GM12878 (cell line): ENCODE results near the gene UFC1.

Source experiments
- NRF1 ChIP-seq: conservative IDR thresholded peaks from 2 replicates; pipeline ENCODE4 v1.6.1; 2011; ENCODE audit warnings: mild to moderate bottlenecking, low read depth, low read length, improper control_type of control experiment
- POLR2AphosphoS5 ChIP-seq: IDR thresholded peaks from 2 replicates; pipeline ENCODE4 v1.6.1; 2011; ENCODE audit warnings: mild to moderate bottlenecking, low read length, inconsistent platforms
- ZBED1 ChIP-seq: IDR thresholded peaks from 2 replicates; pipeline ENCODE4 v1.6.1; 2016; ENCODE audit warnings: borderline replicate concordance
- TF ChIP-seq, protein P1 (sequence below), 3 experiments: IDR thresholded peaks in 2 of 3; conservative IDR thresholded peaks in 1 of 3; 2 replicates each; pipeline ENCODE4 v1.5.1; 2011; ENCODE audit warnings: low read depth in 3 of 3, low read length in 3 of 3, mild to moderate bottlenecking in 3 of 3, control low read depth in 2 of 3, moderate library complexity in 2 of 3, inconsistent platforms in 1 of 3, mixed read lengths in 1 of 3; ENCODE audit not compliant: control insufficient read depth in 2 of 3, insufficient read depth in 1 of 3; ENCODE audit errors: extremely low read depth in 1 of 3
- TF ChIP-seq, protein P2 (sequence below): IDR thresholded peaks from 2 replicates; pipeline ENCODE4 v1.6.1; 2012; ENCODE audit warnings: low read depth, low read length, improper control_type of control experiment
- TF ChIP-seq, protein P3 (sequence below): IDR thresholded peaks from 2 replicates; pipeline ENCODE4 v1.6.1; 2011; ENCODE audit warnings: low read depth, mild to moderate bottlenecking, low read length, moderate library complexity, borderline replicate concordance; ENCODE audit errors: extremely low read depth

DNA sequence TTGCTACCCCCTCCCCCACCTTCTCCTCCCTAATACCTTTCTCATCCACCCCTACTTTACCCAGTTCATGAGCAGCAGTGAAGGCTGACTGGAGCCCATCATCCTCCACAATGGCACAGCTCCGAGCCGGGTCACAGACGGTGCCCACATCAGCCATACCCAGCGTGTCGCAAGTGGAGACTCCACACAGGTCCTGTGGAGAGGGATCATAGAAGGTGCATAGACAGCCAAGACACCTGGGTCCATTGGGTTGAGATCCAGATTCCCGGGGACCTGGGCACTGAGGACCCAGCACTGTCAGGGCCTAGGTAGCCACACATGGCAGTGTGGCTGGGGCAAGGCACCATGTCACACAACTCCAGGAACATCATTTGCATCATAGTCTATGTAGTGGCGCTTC lies 42.3 kb downstream of the UFC1 start:
- TF ChIP-seq, protein P1, sequence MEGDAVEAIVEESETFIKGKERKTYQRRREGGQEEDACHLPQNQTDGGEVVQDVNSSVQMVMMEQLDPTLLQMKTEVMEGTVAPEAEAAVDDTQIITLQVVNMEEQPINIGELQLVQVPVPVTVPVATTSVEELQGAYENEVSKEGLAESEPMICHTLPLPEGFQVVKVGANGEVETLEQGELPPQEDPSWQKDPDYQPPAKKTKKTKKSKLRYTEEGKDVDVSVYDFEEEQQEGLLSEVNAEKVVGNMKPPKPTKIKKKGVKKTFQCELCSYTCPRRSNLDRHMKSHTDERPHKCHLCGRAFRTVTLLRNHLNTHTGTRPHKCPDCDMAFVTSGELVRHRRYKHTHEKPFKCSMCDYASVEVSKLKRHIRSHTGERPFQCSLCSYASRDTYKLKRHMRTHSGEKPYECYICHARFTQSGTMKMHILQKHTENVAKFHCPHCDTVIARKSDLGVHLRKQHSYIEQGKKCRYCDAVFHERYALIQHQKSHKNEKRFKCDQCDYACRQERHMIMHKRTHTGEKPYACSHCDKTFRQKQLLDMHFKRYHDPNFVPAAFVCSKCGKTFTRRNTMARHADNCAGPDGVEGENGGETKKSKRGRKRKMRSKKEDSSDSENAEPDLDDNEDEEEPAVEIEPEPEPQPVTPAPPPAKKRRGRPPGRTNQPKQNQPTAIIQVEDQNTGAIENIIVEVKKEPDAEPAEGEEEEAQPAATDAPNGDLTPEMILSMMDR (IDR thresholded peaks at IDR 0.05 in 2 of 3, conservative IDR thresholded peaks at IDR 0.05 in 1 of 3; ENCODE audit: control insufficient read depth in 2 of 3, extremely low read depth in 1 of 3, insufficient read depth in 1 of 3, low read depth in 3 of 3, low read length in 3 of 3), result no peak
- TF ChIP-seq POLR2AphosphoS5 (no peak), ZBED1 (no peak), NRF1 (no peak)
- TF ChIP-seq, protein P2, sequence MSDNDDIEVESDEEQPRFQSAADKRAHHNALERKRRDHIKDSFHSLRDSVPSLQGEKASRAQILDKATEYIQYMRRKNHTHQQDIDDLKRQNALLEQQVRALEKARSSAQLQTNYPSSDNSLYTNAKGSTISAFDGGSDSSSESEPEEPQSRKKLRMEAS, result no peak
- TF ChIP-seq, protein P3, sequence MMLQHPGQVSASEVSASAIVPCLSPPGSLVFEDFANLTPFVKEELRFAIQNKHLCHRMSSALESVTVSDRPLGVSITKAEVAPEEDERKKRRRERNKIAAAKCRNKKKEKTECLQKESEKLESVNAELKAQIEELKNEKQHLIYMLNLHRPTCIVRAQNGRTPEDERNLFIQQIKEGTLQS, result no peak
